Activated naive CD8-positive, alpha-beta T cell treated with anti-CD3 and anti-CD28 coated beads for 36 hours (primary cell): Measurements from ENCODE around the gene EFS. TPM values are rescaled to one million over a fixed set of nuclear protein-coding genes. Genes with fewer than 3 reads are reported as not detected.

Experiments used
- DNase-seq: peaks from one replicate; pipeline ENCODE4 v3.0.0; 2021
- H3K27ac Mint-ChIP-seq: one replicate; pipeline ENCODE4 v1.8.0; 2022; ENCODE audit warnings: mild to moderate bottlenecking, moderate library complexity, mixed read lengths
- H3K27me3 Mint-ChIP-seq: one replicate; pipeline ENCODE4 v1.8.0; 2022; ENCODE audit warnings: mild to moderate bottlenecking, mixed read lengths
- H3K36me3 Mint-ChIP-seq: one replicate; pipeline ENCODE4 v1.8.0; 2021; ENCODE audit warnings: mild to moderate bottlenecking, mixed read lengths
- H3K4me1 Mint-ChIP-seq: one replicate; pipeline ENCODE4 v1.8.0; 2021; ENCODE audit warnings: mixed read lengths
- H3K4me3 Mint-ChIP-seq: one replicate; pipeline ENCODE4 v1.8.0; 2022; ENCODE audit warnings: mild to moderate bottlenecking, moderate library complexity, mixed read lengths
- H3K9me3 Mint-ChIP-seq: one replicate; pipeline ENCODE4 v1.8.0; 2022; ENCODE audit warnings: mixed read lengths
- total RNA-seq, 2 experiments: library from RNA; stranded (reverse); gene quantifications; one replicate each; pipeline ENCODE4 v1.2.3, GENCODE V29; 2021

EFS gene, protein sequence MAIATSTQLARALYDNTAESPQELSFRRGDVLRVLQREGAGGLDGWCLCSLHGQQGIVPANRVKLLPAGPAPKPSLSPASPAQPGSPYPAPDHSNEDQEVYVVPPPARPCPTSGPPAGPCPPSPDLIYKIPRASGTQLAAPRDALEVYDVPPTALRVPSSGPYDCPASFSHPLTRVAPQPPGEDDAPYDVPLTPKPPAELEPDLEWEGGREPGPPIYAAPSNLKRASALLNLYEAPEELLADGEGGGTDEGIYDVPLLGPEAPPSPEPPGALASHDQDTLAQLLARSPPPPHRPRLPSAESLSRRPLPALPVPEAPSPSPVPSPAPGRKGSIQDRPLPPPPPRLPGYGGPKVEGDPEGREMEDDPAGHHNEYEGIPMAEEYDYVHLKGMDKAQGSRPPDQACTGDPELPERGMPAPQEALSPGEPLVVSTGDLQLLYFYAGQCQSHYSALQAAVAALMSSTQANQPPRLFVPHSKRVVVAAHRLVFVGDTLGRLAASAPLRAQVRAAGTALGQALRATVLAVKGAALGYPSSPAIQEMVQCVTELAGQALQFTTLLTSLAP
- not detected for total RNA-seq

DNA sequence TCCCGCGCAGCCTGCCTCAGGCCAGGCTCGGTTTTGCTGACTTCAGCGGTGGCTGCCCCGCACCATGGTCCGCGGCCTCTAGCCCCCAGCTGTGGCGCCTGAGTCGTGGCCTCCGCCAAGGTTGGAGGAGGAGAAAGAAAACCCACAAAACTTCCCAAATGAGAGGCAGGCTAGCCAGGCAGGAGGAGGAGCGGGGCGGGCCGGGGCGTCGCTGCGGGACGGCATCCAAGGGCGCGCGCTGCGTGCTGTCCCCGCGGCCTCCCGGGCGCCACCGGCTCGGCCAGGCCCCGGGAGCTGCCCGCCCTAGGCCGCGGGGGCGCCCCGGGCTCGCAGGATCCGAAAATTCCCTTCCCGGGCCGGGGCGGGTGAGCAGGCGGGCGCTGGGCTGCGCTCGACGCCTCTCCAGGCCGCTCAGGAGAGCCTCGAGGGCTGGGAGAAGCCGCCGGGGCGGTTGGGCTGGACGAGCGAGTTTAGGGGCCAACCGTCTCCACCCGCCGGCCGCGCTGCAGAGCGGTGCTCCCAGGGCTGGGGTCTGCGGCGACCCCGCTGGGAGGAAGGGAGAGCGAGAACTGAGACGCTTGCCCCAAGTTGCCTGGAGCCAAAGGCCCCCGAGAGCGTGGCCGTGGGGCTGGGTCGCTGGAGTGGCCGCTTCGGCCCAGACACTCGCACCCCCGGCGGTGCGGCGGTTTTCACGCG lies at the start of gene EFS:
Gene EFS (minus strand): TSS at position 137 of the 696 bp plus-strand sequence. CDS start 147 bp downstream, outside the sequence.
- H3K36me3 Mint-ChIP-seq = no peaks in the 10 kb centered on the region
- H3K4me1 Mint-ChIP-seq = no peaks in the 10 kb centered on the region
- H3K4me3 Mint-ChIP-seq = no peak within 1 kb of the TSS
- no peak within 1 kb of the TSS for H3K27ac Mint-ChIP-seq
- H3K27me3 Mint-ChIP-seq = peaks cover 36% of the 10 kb centered on the region
- no peak for DNase-seq
- H3K9me3 Mint-ChIP-seq = no peaks in the 10 kb centered on the region

DNA sequence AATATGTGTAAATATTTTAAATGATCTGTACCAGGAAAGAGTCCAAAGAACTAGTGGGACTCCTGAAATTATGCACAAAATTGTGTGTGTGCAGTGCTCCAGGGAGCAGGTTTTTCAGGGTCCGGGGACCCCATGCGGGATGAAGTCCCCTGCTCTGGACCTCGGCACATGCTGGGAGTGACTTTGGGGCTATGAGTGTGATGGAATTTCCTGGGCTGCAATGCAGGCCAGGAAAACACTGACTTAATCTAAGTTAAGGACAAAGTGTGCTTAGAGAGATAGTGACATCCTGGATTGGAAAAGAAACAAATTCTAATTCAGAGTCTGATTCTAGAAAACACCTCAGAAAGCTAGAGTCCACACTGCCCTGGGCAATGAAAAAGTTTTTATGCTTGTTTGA lies 49.3 kb upstream of the EFS start:
- Mint-ChIP-seq H3K27me3 (peaks cover 8% of the 10 kb centered on the region), H3K27ac (no peak overlapping the region), H3K36me3 (no peaks in the 10 kb centered on the region), H3K4me3 (no peak overlapping the region), H3K4me1 (no peaks in the 10 kb centered on the region), H3K9me3 (no peaks in the 10 kb centered on the region)
- DNase-seq = no peak

DNA sequence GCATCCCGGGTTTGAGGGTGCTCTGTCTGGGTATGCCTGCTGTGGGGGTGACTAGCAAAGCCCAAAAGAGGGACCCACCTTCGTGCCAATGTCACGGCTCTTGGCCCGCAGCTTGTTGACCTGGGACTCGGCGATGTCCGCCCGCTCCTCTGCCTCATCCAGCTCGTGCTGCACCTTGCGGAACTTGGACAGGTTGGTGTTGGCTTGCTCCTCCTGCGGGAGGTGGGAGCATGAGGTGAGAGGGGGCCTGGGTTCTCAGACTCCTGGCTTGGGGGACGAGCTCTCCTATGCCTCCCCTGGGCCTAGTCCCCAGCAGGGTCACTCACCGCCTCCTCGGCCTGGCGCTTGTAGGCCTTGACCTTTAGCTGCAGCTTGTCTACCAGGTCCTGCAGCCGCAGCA lies 48.7 kb upstream of the EFS start:
- no peaks in the 10 kb centered on the region for H3K36me3 Mint-ChIP-seq
- peaks cover 8% of the 10 kb centered on the region for H3K27me3 Mint-ChIP-seq
- no peak overlapping the region for H3K27ac Mint-ChIP-seq
- no peak for DNase-seq
- no peak overlapping the region for H3K4me3 Mint-ChIP-seq
- no peaks in the 10 kb centered on the region for H3K4me1 Mint-ChIP-seq
- H3K9me3 Mint-ChIP-seq = no peaks in the 10 kb centered on the region

DNA sequence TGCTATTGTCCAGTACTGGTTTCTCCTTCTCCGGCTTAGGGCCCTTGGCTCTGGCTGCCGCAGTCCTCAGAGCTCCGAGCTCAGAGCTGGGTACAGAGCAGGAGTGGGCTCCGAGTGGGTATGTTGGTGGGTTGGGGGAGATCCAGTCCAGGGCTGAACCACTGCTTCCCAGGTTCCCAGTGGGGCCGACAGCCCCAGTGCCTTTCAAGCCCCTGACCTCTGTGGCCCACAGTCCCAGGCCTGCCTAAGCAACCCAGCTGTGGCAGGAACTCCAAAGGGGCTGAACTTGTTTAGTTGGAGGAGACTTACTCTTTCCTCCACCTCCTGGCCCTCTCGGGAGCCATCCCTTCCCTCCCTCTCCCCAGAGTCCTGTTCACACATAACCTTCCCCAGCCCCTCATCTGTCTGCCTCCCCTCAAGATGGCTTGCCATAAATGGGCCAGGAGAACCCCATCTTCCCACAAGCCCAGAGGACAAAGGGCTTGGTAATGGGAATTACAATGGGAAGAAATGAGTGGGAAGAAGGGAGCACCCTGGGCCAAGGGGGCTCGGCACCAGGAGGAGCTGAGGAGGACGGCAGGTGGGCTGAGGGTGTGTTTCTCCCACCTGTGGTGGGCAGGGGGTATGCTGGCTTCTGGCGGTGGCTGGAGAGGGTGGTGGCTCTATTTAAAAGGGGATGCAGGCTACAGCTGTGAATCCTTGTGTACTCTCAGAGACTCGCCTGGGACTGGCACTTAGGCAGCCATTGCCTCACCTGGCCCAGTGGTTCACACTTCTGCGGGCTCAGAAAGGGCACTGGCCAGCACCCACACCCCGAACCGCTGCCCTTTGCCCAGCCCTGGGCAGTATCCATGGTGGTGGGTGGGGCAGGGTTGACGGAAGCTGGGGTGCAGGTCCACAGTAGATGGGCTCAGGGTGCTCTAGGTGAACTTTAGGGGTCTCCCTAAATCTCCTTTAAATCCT lies 46.9 kb upstream of the EFS start:
- DNase-seq = no peak
- H3K36me3 Mint-ChIP-seq = no peaks in the 10 kb centered on the region
- H3K4me3 Mint-ChIP-seq = no peak overlapping the region
- H3K9me3 Mint-ChIP-seq = no peaks in the 10 kb centered on the region
- no peaks in the 10 kb centered on the region for H3K4me1 Mint-ChIP-seq
- H3K27me3 Mint-ChIP-seq = peaks cover 4% of the 10 kb centered on the region
- H3K27ac Mint-ChIP-seq = no peak overlapping the region

DNA sequence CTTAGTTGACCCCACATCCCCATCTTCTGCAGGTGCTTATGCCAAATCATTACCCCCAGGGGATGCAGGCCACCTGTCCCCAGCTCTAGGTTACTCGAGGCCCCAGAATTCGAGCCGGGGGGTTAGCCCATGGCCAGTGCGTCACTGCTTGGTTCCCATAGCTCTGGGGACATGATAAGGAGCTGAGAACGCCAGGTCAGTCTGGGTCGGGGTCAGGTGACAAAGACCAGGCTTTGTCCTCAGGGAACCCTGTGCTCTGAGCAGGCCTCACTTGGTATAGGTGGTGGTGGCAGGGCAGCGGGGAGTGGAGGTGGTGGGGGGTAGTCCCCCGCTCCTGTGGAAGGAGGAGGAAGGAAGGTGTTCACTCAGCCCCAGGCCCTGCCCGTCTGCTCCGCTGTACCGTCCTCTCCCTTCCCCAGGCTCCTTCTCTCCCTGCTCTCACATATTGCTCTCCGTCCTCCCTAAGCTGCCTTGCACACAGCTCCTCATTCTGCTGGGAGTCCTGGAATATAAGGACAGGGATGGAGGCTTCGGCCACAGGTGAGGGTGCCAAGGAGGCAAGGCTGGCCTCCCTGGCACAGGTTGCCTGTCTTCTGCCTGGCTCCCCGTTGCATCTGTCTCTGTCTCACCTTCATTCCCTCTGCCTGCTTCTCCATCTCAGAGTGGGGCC lies 45.1 kb upstream of the EFS start:
- no peak for DNase-seq
- Mint-ChIP-seq H3K27ac (no peak overlapping the region), H3K9me3 (no peaks in the 10 kb centered on the region), H3K4me1 (no peaks in the 10 kb centered on the region), H3K27me3 (peaks cover 4% of the 10 kb centered on the region), H3K36me3 (no peaks in the 10 kb centered on the region), H3K4me3 (no peak overlapping the region)

DNA sequence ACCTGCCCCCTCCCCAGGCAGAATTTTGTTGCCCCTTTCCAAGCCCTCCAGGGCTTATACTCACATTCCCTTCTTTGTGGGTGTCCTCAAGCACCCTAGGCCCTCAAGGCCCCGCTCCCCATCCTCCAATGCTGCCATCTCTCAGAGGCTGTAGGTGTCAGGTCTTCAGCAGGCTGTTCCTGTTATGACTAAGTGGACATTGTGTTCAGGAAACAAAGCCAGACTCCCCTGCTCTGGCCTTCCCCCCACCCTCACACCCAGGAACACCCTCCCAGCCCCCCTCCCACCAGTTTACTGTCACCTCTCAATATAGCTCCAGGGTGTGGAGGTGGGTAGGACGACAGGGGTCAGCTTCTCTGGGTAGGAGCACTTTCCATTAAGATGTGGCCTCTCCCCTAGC lies 44.5 kb upstream of the EFS start:
- Mint-ChIP-seq H3K4me1 (no peaks in the 10 kb centered on the region), H3K36me3 (no peaks in the 10 kb centered on the region), H3K27me3 (peaks cover 4% of the 10 kb centered on the region), H3K27ac (no peak overlapping the region), H3K9me3 (no peaks in the 10 kb centered on the region), H3K4me3 (no peak overlapping the region)
- no peak for DNase-seq

DNA sequence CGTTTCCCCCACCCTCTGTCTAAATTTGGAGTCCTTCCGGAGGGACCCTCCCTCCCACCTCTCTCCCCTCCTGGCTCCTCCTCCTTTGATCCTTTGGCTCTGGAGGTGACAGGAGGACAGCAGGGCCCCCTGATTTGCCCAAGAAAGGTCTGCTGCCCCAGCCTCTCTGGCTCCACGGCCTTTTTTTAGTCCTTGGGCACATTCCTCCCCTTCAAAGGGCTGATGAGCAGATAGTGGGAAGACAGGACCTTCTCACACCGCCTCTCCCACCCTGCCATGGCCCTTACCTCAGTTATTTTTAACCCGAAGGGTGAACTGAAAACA lies 43.3 kb upstream of the EFS start:
- no peaks in the 10 kb centered on the region for H3K4me1 Mint-ChIP-seq
- no peak for DNase-seq
- H3K9me3 Mint-ChIP-seq = no peaks in the 10 kb centered on the region
- H3K36me3 Mint-ChIP-seq = no peaks in the 10 kb centered on the region
- no peak overlapping the region for H3K27ac Mint-ChIP-seq
- H3K27me3 Mint-ChIP-seq = peaks cover 4% of the 10 kb centered on the region
- H3K4me3 Mint-ChIP-seq = no peak overlapping the region

DNA sequence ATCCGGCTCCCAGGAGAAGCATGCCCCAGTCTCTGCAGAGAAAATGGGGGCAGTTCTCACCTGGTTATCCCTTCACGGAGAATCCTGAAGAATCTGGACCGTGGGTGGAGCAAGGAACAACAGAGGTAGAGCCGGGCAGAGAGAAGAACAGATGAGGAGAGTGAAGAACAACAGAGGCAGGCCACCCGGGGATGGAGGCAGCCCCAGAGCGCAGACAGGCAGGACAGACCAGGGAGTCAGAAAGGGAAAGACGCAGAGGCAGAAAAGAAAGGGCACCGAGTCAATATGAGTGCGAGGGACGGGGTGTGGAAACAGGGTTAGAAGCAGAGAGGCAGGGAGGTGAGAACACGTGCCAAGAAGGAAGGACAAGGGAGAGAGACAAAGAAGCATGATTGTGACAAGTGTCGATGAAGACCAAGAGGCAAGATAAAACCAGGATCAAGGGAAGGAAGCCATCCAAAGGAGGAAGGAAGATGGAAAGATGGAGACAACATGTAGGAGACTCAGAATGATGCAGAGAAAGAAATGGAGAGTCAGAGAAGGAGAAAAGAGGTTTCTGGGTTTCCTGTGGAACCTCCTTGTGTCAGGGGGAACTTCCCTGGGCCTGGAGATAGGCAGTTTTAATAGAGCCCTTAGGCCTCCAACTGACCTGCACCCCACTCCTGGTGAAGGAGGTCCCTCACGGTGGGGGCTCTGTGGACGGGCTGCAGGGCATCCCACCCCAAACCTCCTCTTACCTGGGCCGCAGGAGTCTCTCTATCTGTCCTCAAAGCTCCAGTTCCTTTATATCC lies 42.7 kb upstream of the EFS start, which contains the start of gene MYH6:
Gene MYH6 (minus strand): TSS at position 758 of the 791 bp plus-strand sequence. CDS start 1,050 bp downstream, outside the sequence.
- no peak within 1 kb of the TSS for H3K4me3 Mint-ChIP-seq
- peaks cover under 1% of the 10 kb centered on the region for H3K27me3 Mint-ChIP-seq
- no peaks in the 10 kb centered on the region for H3K9me3 Mint-ChIP-seq
- no peaks in the 10 kb centered on the region for H3K36me3 Mint-ChIP-seq
- no peak within 1 kb of the TSS for H3K27ac Mint-ChIP-seq
- no peaks in the 10 kb centered on the region for H3K4me1 Mint-ChIP-seq
- DNase-seq = no peak

DNA sequence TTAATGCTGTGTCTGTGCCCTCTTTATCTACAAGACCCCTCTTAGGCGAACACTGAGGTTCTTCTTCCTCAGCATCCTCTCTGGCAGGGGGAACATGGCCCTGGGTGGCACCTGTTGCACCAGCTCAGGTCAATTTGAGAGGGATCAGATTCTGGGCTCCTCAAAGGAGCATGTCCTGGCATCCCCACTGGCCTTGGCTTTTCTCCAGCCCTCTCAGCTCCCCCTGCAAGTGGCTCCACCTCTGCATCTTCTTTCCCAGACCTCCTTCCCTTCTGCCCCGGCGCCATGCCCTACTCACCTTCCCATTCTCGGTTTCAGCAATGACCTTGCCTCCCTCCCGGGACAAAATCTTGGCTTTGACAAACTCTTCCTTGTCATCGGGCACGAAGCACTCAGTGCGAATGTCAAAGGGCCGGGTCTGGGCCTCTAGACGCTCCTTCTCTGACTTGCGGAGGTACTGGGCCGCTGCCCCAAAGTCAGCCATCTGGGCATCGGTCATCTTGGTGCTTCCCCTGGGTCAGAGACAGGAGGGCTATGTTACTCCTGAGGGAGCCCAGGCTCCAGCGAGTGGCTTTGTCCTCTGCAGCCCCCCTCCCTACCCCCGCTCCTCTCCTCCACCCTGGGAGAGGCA lies 41.9 kb upstream of the EFS start:
- DNase-seq = no peak
- Mint-ChIP-seq H3K4me1 (no peaks in the 10 kb centered on the region), H3K4me3 (no peak overlapping the region), H3K27me3 (no peaks in the 10 kb centered on the region), H3K9me3 (no peaks in the 10 kb centered on the region), H3K36me3 (no peaks in the 10 kb centered on the region), H3K27ac (no peak overlapping the region)

DNA sequence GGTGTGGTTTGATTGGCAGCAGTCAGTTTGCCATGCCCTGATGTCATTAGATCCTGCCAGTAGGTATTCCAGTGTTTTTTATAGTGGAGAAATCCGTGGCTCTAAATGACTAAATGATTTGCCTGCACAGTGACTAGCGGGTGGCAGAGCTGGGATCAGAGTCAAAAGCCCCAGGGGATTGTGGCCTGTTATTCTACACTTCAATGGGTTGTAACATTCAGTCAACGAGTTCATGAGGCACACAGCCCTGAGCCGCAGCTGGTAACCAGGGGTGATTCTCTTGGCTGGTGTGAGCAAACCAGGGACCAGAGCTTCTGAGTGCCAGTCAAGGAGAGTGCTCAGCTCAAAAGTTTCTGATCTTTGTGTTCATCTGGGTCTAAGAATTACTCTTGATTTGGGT lies 41.3 kb upstream of the EFS start:
- no peak overlapping the region for H3K27ac Mint-ChIP-seq
- no peaks in the 10 kb centered on the region for H3K9me3 Mint-ChIP-seq
- H3K27me3 Mint-ChIP-seq = no peaks in the 10 kb centered on the region
- H3K4me3 Mint-ChIP-seq = no peak overlapping the region
- H3K36me3 Mint-ChIP-seq = no peaks in the 10 kb centered on the region
- DNase-seq = no peak
- no peaks in the 10 kb centered on the region for H3K4me1 Mint-ChIP-seq

DNA sequence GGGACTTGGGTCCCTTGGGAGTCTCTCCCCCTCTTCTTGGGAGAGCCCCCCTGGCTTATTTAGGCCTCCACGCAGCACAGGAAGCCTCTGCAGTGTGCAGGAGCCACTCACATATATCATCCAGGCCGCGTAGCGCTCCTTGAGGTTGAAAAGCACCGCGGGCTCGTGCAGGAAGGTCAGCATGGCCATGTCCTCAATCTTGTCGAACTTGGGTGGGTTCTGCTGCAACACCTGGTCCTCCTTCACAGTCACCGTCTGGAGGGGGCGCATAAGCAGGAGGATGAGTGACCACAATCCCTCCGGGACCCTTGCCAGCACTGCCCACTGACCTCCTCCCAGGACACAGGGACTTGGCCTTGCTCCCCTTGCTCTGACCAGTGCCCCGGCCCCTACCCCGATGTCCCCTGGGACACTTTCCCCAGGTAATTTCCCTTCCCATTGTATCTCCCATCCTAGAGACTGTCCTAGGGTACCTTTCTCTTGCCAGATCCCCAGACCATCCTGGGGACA lies 40.6 kb upstream of the EFS start:
- DNase-seq = no peak
- no peaks in the 10 kb centered on the region for H3K4me1 Mint-ChIP-seq
- no peaks in the 10 kb centered on the region for H3K27me3 Mint-ChIP-seq
- no peak overlapping the region for H3K4me3 Mint-ChIP-seq
- no peaks in the 10 kb centered on the region for H3K36me3 Mint-ChIP-seq
- no peak overlapping the region for H3K27ac Mint-ChIP-seq
- no peaks in the 10 kb centered on the region for H3K9me3 Mint-ChIP-seq

DNA sequence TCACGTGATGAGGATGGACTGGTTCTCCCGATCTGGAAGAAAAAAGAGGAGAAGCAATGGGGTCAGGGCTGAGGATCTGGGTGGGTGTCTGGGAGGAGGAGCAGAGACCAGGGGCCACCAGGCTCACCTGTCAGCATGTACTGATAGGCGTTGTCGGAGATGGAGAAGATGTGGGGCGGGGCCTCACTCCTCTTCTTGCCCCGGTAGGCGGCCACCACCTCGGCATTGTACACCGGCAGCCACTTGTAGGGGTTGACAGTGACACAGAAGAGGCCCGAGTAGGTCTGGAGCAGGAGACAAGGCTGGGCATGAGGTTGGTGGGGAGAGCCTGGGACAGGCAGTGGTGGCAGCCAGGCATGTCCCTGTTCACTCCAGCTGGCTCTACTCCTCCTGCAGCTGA lies 40.1 kb upstream of the EFS start:
- H3K27ac Mint-ChIP-seq = no peak overlapping the region

DNA sequence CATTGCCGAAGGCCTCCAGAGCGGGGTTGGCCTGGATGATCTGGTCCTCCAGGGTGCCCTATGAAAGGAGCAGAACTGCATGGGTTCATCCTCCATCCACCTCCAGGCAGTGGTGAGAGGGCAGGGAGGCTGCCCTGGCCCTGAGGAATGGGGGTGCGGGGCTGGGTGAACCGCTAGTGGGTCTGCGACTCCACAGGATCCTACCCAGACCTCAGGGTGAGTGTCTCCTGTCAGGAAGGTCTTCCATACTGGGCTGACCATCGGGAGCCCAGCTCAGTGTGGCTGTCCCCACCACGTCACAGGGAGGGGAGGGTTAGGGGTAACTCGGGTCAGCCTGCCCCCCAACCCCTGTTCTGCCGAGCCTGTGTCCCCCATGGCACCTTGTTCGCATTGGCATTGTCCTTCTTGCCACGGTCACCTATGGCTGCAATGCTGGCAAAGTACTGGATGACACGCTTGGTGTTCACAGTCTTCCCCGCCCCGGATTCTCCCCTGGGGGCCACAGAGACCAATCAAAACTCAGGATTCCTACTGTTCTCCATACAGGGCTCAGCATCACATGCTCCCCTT lies 39.4 kb upstream of the EFS start:
- Mint-ChIP-seq H3K27me3 (no peaks in the 10 kb centered on the region), H3K4me1 (no peaks in the 10 kb centered on the region), H3K36me3 (no peaks in the 10 kb centered on the region), H3K4me3 (no peak overlapping the region), H3K27ac (no peak overlapping the region), H3K9me3 (no peaks in the 10 kb centered on the region)
- DNase-seq = no peak

More for the DNA sequence above, 40.1 kb upstream of the EFS start:
- no peak for DNase-seq
- no peak overlapping the region for H3K4me3 Mint-ChIP-seq
- no peaks in the 10 kb centered on the region for H3K9me3 Mint-ChIP-seq
- H3K4me1 Mint-ChIP-seq = no peaks in the 10 kb centered on the region
- no peaks in the 10 kb centered on the region for H3K36me3 Mint-ChIP-seq
- no peaks in the 10 kb centered on the region for H3K27me3 Mint-ChIP-seq
